GM21576 (cell line): ENCODE measurements around the gene RPL31.
A peak's percentile ranks its signal among the peaks of the same experiment; 100 is the strongest.

Experiments used
- ATAC-seq: cut with Tn5 transposase; IDR thresholded peaks from one replicate; pipeline ENCODE4 v1.9.1; 2021; ENCODE audit warnings: mild to moderate bottlenecking, moderate library complexity; ENCODE audit not compliant: unreplicated experiment

Gene RPL31

GRCh38 chr2:100974712-100975520 lies 27.2 kb upstream of the RPL31 start:
- no peak for ATAC-seq

- ATAC-seq: no peak
Observed at GRCh38 chr2:100975521-100975785, 26.6 kb upstream of the RPL31 start.

- no peak for ATAC-seq
Observed at GRCh38 chr2:100976061-100976460, 26.0 kb upstream of the RPL31 start.

GRCh38 chr2:100976645-100977391 lies 25.3 kb upstream of the RPL31 start:
- peak; percentile 71 for ATAC-seq

GRCh38 chr2:100977511-100977910 lies 24.6 kb upstream of the RPL31 start:
- ATAC-seq: no peak

GRCh38 chr2:100978582-100979191 lies 23.4 kb upstream of the RPL31 start:
- no peak for ATAC-seq

- ATAC-seq: no peak
Observed at GRCh38 chr2:100980046-100980445, 22.0 kb upstream of the RPL31 start.

GRCh38 chr2:100981011-100981410 lies 21.1 kb upstream of the RPL31 start:
- no peak for ATAC-seq

GRCh38 chr2:100982431-100982861 lies 19.6 kb upstream of the RPL31 start:
- ATAC-seq: no peak

GRCh38 chr2:100983201-100983600 lies 18.9 kb upstream of the RPL31 start:
- ATAC-seq: no peak

- ATAC-seq: no peak
Observed at GRCh38 chr2:100983684-100984310, 18.3 kb upstream of the RPL31 start.

- ATAC-seq: peak; percentile 67
Observed at GRCh38 chr2:100984892-100985307, 17.2 kb upstream of the RPL31 start.

- ATAC-seq: no peak
Observed at GRCh38 chr2:100986157-100986556, 15.9 kb upstream of the RPL31 start.

GRCh38 chr2:100987536-100987935 lies 14.6 kb upstream of the RPL31 start:
- no peak for ATAC-seq

- ATAC-seq: no peak
Observed at GRCh38 chr2:100987974-100988373, 14.1 kb upstream of the RPL31 start.

GRCh38 chr2:100988630-100989417 lies 13.3 kb upstream of the RPL31 start:
- no peak for ATAC-seq

GRCh38 chr2:100989666-100990065 lies 12.4 kb upstream of the RPL31 start:
- ATAC-seq: no peak

GRCh38 chr2:100990166-100990565 lies 11.9 kb upstream of the RPL31 start:
- ATAC-seq: no peak

GRCh38 chr2:100990650-100991403 lies 11.3 kb upstream of the RPL31 start:
- ATAC-seq: no peak

GRCh38 chr2:100991404-100991773 lies 10.7 kb upstream of the RPL31 start:
- no peak for ATAC-seq
